Epidermal melanocyte (primary cell): Measurements from ENCODE around the gene ZNF419.
A peak's percentile ranks its signal among the peaks of the same experiment; 100 is the strongest.

ENCODE experiments used
- DNase-seq: peaks from one replicate; pipeline ENCODE4 v3.0.0; 2011; ENCODE audit warnings: low spot score; ENCODE audit not compliant: insufficient read length

The ZNF419 gene

GRCh38 chr19:57527136-57527881 lies 39.8 kb downstream of the ZNF419 start, which contains the start of gene ZNF549:
Gene ZNF549 (plus strand): TSS chr19:57527356. CDS start chr19:57527574, 218 bp downstream.
- DNase-seq, result peak; percentile 98

GRCh38 chr19:57537953-57538547 lies 50.5 kb downstream of the ZNF419 start:
- DNase-seq, result no peak
